HL-60/S4 treated with phorbol 12-myristate 13-acetate at 8.2 ng/mL for 4 days and 3 days (cell line): ENCODE measurements around the gene DYRK2.

Source experiments
- in situ Hi-C: fragments of 300-500 bp; cut with MboI; formaldehyde crosslinking; loops from 2 replicates; pipeline ENCODE4 v1.15.0; 2022; ENCODE audit warnings: low sequenced_read_pairs

Gene DYRK2

DNA sequence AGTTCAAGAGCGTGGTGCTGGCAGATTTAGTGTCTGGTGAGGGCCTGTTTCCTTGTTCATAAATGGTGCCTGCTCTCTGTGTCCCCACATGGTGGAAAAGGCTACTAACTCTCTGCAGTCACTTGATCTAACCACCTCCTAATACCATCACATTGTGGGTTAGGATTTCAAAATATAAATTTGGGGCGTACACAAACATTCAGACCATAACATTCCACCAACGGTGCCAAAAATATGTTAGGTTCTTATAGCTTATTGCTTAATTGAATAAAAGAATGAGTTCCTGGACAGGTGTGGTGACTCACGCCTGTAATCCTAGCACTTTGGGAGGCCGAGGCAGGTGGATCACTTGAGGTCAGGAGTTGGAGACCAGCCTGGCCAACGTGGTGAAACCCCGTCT, 3.4 kb upstream of the DYRK2 start:
- in situ Hi-C loops, result no loop called here

DNA sequence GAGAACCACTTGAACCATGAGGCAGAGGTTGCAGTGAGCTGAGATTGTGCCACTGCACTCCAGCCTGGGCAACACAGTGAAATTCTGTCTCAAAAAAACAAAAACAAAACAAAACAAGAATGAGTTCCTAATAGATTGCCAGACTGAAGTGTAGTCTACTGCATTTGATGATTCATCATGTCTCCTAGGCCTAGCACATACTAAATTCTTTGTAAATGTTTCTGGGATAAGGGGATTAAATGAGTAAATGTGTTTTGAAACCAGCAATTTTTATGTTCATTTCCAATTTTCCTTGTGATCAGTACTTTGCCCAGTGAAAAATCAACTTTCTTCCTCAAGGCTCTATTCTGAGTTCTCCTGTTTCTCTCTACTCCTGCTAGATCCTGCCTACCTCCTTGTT, 2.9 kb upstream of the DYRK2 start:
- in situ Hi-C loops, result no loop called here

GRCh38 chr12:67646775-67647174, 1.8 kb upstream of the DYRK2 start:
- in situ Hi-C loops, result no loop called here

DNA sequence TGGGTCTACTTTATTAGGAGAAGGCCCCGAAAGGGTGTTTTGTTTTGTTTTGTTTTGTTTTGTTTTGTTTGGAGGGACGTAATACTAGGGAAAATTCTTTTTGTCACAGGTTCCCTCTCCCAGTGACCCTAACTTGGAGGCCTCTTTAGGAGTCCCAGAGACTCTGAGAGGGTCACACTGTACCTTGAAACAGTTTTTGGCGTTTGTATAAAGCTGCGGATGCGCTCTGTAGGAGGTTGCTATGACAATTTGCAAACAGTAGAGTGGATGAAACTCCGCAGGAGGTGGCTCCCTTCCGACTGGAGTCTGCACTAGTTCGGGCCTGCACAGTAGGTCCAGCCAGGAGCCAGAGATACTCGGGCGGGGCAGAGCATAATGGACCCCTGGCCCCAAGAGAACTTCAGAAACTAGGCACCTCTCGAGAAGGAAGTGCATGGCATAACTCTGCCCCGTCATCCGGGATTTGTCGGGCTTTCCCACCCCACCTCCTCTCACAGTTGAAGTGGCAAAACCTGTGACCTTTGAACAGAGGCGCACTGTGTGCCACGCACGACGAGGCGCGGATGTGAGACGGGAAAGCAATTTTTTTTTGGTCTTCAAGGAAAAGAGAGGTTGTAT, 1.3 kb upstream of the DYRK2 start:
- in situ Hi-C loops, result no loop called here

DNA sequence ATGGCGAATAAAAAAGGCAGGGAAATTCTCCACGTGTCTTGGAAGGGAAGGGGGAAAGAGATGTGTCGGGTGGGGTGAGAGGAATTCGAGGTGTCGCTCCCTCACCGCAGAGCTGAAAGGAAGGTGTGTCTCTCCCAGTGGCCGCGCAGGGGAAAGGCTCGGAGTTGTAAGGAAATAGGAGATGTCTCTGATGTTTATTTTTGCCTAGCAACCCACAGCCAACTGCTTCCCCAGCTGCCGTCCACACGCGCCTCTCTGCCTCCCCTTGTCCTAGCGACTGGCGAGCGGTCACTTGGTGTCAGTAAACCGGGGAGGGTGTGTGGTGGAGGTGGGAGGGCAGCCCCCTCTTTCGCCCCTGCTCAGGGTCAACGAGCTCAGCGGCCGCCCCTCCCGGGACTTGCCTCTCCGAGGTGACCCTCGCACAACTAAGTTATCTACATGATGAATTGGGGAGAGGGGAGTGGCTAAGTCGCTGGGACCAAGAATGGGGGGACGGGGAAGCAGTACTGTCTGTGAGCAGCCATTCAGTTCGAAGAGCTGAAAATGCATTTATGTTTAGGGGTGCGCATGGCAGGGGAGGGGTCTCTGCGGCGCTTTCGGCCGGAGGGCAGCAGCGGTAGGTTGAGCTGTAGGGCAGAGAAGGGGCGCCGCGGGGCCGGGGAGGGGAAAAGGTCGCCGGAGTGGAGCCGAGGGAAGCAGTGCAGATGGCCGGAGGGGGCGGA, 585 bp upstream of the DYRK2 start:
- in situ Hi-C loops, result no loop called here

- in situ Hi-C loops, result no loop called here
Measured at GRCh38 chr12:67649261-67649569, 670 bp downstream of the DYRK2 start.

DNA sequence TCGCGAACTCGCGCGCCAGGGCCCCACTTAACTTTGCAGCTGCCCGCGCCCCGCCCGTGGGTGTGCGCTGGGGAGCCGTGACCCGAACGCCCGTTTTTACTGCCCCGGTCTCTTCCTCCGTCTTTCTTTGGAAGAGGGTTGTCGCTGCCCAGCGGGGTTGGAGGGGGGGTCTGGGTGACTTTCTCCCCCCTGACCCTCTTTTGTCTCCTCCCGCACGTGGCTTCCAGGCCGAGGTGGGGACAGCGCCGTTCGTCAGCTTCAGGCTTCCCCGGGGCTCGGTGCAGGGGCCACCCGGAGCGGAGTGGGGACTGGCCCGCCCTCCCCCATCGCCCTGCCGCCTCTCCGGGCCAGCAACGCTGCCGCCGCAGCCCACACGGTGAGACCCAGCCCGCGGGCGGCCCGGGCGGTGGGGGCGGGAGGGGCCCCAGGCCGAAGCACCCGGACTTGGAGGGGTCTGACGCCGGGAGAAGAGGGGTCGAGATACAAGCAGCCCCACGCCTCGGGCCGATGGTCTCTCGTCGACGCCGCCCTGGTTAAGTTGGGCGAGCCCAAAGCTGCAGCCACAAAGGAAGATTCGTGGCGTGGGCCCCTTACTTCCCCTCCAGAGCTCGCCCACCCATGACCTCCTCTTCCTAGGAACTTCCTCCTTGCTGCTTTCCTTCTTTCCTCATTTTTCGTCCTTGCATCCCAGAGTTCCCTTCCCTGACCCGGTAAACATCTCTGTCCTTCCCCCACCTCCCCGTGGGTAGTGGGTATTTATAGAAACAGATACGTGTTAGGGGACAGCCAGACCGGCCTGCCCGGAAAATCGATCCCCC, 1.2 kb downstream of the DYRK2 start:
- in situ Hi-C loops, result no loop called here

DNA sequence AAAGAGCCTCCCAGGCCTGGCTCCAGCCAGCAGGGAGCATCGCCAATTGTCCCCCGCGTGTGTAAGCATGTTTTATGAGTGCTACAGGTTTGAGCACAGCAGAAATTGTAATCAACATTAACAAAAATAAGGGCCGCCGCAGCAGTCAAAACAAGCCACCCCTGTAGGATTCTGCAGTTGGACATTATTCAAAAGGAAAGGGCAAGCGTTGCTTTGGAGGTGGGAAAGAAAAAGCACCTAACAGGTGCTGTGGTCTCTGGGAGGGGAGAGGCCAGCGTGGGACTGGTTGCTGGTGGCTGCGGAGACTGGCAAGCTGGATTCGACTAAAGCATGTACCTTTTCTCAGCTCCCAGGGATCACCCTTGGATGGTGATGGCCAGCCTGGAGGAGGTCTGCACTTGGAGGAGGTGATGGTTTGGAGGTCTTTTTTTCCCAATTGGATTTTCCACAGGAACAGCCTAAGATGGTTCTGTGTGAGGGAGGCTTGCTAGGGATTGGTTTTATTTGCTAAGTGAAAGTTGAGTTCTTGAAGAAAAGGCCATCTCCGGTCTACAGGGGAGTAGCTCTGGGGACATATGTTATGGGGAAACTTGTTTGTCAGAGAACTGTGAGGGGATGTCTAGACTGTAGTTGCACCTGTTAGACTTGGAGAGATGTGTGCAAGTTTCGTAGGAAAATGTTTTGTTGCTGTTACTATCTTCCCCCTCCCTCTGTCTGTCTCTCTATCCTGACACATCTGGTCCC, 2.0 kb downstream of the DYRK2 start:
- in situ Hi-C loops, result no loop called here

GRCh38 chr12:67651132-67651695, 2.7 kb downstream of the DYRK2 start:
- in situ Hi-C loops, result no loop called here

- in situ Hi-C loops, result no loop called here
Measured at GRCh38 chr12:67655829-67656228, 7.3 kb downstream of the DYRK2 start.

DNA sequence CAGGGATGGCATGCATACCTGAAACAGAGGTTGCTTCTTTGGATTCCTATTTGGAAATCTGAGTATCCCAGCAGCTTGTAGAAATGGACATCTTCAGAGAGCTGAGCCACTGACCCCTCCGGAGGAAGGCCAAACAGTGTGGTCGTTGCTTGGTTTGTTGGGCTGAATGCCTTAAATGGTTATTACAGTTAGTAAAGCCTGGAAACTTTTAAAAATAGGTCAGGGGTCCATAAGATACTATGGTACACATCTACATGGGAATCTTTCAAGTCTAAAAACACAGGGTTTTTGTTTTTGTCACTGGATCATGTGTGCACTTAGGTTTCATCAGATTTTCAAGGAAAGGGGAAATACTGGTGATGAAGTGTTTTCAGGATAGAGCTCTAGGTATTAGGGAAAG, 7.7 kb downstream of the DYRK2 start:
- in situ Hi-C loops, result no loop called here

DNA sequence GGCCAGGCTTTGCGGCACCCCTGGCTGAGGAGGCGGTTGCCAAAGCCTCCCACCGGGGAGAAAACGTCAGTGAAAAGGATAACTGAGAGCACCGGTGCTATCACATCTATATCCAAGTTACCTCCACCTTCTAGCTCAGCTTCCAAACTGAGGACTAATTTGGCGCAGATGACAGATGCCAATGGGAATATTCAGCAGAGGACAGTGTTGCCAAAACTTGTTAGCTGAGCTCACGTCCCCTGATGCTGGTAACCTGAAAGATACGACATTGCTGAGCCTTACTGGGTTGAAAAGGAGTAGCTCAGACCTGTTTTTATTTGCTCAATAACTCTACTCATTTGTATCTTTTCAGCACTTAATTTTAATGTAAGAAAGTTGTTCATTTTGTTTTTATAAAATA, 9.9 kb downstream of the DYRK2 start:
- in situ Hi-C loops, result no loop called here

DNA sequence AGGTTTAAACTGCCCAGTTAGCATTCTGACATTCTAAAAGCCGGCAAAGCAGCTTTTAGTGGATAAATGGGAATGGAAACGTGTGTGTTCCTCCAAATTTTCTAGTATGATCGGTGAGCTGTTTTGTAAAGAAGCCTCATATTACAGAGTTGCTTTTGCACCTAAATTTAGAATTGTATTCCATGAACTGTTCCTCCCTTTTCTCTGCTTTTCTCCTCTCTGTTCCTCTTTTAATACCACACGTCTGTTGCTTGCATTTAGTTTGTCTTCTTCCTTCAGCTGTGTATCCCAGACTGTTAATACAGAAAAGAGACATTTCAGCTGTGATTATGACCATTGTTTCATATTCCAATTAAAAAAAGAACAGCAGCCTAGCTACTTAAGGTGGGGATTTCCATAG, 10.7 kb downstream of the DYRK2 start:
- in situ Hi-C loops, result no loop called here

DNA sequence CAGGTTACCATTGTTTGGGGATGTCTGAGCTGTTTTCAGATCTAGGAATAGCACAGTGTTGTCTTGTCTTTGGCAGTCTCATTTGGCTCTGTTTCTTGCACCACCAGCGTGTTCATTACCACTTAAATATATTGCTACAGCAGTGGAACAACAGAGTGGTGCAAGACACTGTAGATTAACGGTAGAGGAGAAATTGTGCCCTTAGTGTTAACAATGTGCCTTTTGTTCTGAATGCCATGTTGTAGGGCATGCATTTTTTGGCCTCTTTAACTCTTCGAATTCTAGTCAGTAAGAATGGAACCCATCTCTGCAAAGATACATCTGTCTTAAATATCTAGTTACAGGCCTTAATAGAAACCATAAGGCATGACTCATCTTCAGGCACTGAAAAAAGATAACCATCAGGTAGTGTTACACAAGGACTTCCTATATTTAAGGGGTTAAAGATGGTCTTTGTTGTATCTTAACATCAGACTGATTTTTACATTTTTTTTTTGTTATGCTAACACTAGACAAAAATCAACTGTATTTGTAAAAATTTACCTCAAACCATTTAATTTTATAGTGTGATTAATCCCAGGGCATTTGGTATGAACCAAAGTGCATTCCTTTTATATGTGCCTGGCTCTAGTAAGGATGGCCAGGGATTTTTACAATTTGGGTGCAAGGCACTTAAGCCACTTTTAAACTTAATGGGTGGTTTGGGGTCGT, 12.9 kb downstream of the DYRK2 start:
- in situ Hi-C loops, result no loop called here

DNA sequence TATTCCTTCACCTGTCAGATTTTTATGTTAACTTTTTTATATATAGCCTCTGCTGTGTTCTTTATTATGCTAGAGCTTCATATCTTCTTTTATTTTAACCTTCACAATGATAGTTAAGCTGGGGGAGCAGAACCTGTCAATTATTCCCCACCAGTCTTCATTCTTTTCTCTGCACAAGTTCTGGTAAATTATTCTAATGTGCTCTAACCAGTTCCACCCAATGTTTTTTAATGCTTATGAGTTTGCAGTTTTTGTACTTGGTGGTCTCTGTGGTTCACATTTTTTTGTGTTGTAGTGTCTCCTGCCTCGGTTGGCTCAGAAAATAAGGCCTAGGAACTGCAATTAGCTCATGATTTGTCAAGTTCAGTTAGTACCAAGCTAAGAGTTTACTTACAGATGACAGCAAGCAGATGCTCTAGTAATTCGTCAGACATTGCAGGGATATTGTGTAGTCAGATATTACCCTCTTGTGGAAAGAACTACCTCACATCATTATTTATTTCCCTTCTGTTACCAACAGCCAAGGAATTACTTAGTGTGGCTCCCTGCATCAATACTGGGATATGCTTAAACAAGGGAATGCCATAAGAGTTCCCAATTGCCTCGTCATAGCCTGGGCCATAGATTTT, 14.5 kb downstream of the DYRK2 start:
- in situ Hi-C loops, result no loop called here

GRCh38 chr12:67664171-67664570, 15.6 kb downstream of the DYRK2 start:
- in situ Hi-C loops, result no loop called here

- in situ Hi-C loops, result no loop called here
Measured at GRCh38 chr12:67665679-67666078, 17.1 kb downstream of the DYRK2 start.

- in situ Hi-C loops, result no loop called here
Measured at GRCh38 chr12:67666605-67667004, 18.1 kb downstream of the DYRK2 start.

GRCh38 chr12:67667276-67668073, 18.9 kb downstream of the DYRK2 start:
- in situ Hi-C loops, result no loop called here
